ENCODE results near the gene TSC22D1. TPM values are rescaled to one million over a fixed set of nuclear protein-coding genes. Genes with fewer than 3 reads are reported as not detected.

Gene TSC22D1
- total and polyA plus RNA-seq, 4 donors, result 21.0 to 43.5 (median 37.0) TPM

DNA sequence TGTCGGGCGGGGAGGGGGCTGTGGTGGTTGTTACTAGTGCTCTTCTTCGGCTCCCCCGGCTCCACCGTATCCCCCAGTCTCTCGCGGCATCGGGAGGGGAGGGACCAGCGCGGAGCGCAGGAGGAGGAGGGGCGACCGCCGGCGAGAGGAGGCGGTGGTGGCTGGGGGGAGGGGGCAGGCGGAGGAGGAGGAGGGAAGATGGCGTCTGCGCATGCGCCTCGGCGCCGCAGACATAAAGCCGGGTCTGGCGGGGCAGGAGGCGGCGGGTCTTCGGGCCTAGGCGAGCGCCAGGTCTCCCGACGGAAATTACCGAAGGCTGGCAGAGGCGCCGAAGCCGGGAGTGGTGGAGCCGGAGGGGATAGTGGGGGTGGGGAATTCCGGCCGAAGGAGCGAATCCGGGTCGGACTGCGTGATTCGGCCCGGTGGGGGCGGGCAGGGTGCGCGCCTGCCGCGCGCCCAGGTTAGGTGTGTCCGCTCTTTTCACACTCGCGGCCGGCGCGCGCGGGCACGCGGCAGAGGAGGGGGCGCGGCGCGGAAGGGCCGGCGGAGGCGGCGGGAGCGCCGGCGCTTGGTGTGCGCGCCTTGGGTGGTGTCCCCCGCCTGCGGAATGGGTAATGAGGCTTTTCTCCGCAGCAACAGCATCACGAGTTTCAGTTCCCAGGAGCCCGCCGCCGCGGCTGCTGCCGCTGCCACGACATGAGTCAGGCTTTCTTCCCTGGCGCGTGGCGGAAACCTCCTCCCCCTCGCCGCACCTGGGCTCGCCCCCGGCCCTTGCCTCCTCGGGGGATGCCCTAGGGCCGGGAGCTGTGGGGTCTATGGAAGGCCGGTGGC lies 1.3 kb upstream of the TSC22D1 start:
- H3K4me3 ChIP-seq (ENCODE audit: low read depth in 1 of 3, low read length in 3 of 3), result peak overlapping the region; percentile 70 to 93 (median 82)
- TF ChIP-seq YY1 (IDR thresholded peaks at IDR 0.05) (peak; percentile 88), GABPA (IDR thresholded peaks at IDR 0.05 in 1 of 2, conservative IDR thresholded peaks at IDR 0.05 in 1 of 2) (no peak)
- H3K27ac ChIP-seq (ENCODE audit: low read depth in 1 of 2, low read length in 2 of 2), result peak overlapping the region; percentile 75 to 84
- under 1% methylated on average over 94 of the region's 94 CpGs for WGBS
- peak overlapping the region in 1 of 2 donors; percentile 75 for H3K9ac ChIP-seq (ENCODE audit: low read depth in 1 of 2, low read length in 2 of 2)
- peaks cover 0 to 27% (median 10%) of the 10 kb centered on the region in 4 donors for H3K4me1 ChIP-seq (ENCODE audit: control insufficient read depth in 4 of 4, insufficient read depth in 4 of 4, low read length in 3 of 4)
- DNase-seq (ENCODE audit: low spot score), result peak; percentile 93
- H3K27me3 ChIP-seq (ENCODE audit: control insufficient read depth in 4 of 4, insufficient read depth in 4 of 4, low read length in 3 of 4), result peaks cover 0 to 4% (median 1%) of the 10 kb centered on the region in 4 donors
- H3K9me3 ChIP-seq (ENCODE audit: control insufficient read depth in 4 of 4, low read length in 3 of 4), result no peaks in the 10 kb centered on the region
- H3K36me3 ChIP-seq (ENCODE audit: control insufficient read depth in 4 of 4, insufficient read depth in 3 of 4, low read depth in 1 of 4, low read length in 3 of 4), result no peaks in the 10 kb centered on the region

DNA sequence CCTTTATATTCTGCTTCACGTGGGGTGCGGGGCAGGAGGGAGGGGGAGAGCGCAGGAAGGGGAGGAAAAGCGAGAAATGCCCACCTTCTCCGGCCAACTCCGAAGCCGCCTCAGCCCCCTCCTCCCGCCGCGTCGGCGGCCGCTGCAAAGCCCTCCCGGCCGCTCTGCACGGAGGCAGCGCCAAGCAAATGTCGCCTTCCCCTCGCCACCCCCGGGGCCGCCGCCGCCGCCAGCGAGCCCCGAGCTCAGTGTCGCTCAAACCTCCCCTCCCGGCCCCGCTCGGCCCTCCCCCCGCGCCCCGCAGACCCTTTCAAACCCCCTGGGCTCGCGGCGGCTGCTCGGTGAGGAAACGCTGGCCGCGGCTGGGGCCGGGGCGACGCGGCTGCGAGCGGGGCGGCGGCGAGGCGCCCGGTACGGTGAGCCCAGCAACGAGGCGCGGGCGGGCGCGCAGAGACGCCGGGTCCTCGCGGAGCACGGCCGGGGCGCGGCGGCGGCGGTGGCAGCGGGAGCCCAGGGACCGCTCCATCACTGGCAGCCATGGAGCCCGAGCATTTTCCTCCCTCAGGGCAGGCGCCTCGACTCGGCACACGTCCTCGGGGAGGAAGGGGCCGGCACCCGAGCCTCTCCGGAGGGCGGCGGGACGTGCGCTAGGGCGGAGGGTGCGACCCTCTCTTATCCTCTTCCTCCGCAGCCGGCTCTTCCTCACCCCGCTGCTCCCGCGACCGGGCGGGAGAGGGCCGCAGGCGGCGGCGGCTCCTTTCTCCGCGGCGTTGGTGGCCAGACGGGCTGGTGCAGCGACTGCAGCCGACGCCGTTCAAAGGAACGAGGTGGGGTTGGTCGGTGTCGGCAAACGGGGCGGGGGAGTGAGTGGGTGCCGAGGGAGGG lies 463 bp upstream of the TSC22D1 start:
- Histone ChIP-seq H3K4me3 (ENCODE audit: low read depth in 1 of 3, low read length in 3 of 3) (peak overlapping the region; percentile 70 to 93 (median 82)), H3K9me3 (ENCODE audit: control insufficient read depth in 4 of 4, low read length in 3 of 4) (no peaks in the 10 kb centered on the region), H3K36me3 (ENCODE audit: control insufficient read depth in 4 of 4, insufficient read depth in 3 of 4, low read depth in 1 of 4, low read length in 3 of 4) (no peaks in the 10 kb centered on the region), H3K4me1 (ENCODE audit: control insufficient read depth in 4 of 4, insufficient read depth in 4 of 4, low read length in 3 of 4) (peaks cover 0 to 27% (median 10%) of the 10 kb centered on the region in 4 donors), H3K27me3 (ENCODE audit: control insufficient read depth in 4 of 4, insufficient read depth in 4 of 4, low read length in 3 of 4) (peaks cover 0 to 4% (median 1%) of the 10 kb centered on the region in 4 donors), H3K27ac (ENCODE audit: low read depth in 1 of 2, low read length in 2 of 2) (peak overlapping the region; percentile 75 to 84), H3K9ac (ENCODE audit: low read depth in 1 of 2, low read length in 2 of 2) (peak overlapping the region in 1 of 2 donors; percentile 50)
- no peak for DNase-seq (ENCODE audit: low spot score)
- TF ChIP-seq HNF4G (IDR thresholded peaks at IDR 0.05), result no peak
- TF ChIP-seq, protein P1, sequence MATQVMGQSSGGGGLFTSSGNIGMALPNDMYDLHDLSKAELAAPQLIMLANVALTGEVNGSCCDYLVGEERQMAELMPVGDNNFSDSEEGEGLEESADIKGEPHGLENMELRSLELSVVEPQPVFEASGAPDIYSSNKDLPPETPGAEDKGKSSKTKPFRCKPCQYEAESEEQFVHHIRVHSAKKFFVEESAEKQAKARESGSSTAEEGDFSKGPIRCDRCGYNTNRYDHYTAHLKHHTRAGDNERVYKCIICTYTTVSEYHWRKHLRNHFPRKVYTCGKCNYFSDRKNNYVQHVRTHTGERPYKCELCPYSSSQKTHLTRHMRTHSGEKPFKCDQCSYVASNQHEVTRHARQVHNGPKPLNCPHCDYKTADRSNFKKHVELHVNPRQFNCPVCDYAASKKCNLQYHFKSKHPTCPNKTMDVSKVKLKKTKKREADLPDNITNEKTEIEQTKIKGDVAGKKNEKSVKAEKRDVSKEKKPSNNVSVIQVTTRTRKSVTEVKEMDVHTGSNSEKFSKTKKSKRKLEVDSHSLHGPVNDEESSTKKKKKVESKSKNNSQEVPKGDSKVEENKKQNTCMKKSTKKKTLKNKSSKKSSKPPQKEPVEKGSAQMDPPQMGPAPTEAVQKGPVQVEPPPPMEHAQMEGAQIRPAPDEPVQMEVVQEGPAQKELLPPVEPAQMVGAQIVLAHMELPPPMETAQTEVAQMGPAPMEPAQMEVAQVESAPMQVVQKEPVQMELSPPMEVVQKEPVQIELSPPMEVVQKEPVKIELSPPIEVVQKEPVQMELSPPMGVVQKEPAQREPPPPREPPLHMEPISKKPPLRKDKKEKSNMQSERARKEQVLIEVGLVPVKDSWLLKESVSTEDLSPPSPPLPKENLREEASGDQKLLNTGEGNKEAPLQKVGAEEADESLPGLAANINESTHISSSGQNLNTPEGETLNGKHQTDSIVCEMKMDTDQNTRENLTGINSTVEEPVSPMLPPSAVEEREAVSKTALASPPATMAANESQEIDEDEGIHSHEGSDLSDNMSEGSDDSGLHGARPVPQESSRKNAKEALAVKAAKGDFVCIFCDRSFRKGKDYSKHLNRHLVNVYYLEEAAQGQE (IDR thresholded peaks at IDR 0.05), result no peak
- TF ChIP-seq HNF4A (conservative IDR thresholded peaks at IDR 0.05), result no peak
- TF ChIP-seq RXRA (IDR thresholded peaks at IDR 0.05), result no peak
- no peak for TF ChIP-seq RAD21 (IDR thresholded peaks at IDR 0.05)
- TF ChIP-seq EGR1 (IDR thresholded peaks at IDR 0.05; ENCODE audit: low read depth in 2 of 2), result no peak
- TF ChIP-seq, protein P2, sequence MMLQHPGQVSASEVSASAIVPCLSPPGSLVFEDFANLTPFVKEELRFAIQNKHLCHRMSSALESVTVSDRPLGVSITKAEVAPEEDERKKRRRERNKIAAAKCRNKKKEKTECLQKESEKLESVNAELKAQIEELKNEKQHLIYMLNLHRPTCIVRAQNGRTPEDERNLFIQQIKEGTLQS (IDR thresholded peaks at IDR 0.05), result no peak
- no peak for TF ChIP-seq SP1 (IDR thresholded peaks at IDR 0.05)
- TF ChIP-seq FOXA2 (IDR thresholded peaks at IDR 0.05), result no peak
- TF ChIP-seq NR2F2 (IDR thresholded peaks at IDR 0.05), result no peak
- no peak for TF ChIP-seq YY1 (IDR thresholded peaks at IDR 0.05)
- TF ChIP-seq, protein P3, sequence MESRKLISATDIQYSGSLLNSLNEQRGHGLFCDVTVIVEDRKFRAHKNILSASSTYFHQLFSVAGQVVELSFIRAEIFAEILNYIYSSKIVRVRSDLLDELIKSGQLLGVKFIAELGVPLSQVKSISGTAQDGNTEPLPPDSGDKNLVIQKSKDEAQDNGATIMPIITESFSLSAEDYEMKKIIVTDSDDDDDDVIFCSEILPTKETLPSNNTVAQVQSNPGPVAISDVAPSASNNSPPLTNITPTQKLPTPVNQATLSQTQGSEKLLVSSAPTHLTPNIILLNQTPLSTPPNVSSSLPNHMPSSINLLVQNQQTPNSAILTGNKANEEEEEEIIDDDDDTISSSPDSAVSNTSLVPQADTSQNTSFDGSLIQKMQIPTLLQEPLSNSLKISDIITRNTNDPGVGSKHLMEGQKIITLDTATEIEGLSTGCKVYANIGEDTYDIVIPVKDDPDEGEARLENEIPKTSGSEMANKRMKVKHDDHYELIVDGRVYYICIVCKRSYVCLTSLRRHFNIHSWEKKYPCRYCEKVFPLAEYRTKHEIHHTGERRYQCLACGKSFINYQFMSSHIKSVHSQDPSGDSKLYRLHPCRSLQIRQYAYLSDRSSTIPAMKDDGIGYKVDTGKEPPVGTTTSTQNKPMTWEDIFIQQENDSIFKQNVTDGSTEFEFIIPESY (IDR thresholded peaks at IDR 0.05), result no peak
- TF ChIP-seq TAF1 (conservative IDR thresholded peaks at IDR 0.05), result no peak
- TF ChIP-seq, protein P4, sequence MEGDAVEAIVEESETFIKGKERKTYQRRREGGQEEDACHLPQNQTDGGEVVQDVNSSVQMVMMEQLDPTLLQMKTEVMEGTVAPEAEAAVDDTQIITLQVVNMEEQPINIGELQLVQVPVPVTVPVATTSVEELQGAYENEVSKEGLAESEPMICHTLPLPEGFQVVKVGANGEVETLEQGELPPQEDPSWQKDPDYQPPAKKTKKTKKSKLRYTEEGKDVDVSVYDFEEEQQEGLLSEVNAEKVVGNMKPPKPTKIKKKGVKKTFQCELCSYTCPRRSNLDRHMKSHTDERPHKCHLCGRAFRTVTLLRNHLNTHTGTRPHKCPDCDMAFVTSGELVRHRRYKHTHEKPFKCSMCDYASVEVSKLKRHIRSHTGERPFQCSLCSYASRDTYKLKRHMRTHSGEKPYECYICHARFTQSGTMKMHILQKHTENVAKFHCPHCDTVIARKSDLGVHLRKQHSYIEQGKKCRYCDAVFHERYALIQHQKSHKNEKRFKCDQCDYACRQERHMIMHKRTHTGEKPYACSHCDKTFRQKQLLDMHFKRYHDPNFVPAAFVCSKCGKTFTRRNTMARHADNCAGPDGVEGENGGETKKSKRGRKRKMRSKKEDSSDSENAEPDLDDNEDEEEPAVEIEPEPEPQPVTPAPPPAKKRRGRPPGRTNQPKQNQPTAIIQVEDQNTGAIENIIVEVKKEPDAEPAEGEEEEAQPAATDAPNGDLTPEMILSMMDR (IDR thresholded peaks at IDR 0.05; ENCODE audit: low read depth, low read length, missing input control), result no peak
- TF ChIP-seq, protein P5, sequence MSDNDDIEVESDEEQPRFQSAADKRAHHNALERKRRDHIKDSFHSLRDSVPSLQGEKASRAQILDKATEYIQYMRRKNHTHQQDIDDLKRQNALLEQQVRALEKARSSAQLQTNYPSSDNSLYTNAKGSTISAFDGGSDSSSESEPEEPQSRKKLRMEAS (IDR thresholded peaks at IDR 0.05), result no peak
- no peak for TF ChIP-seq JUND (IDR thresholded peaks at IDR 0.05)
- WGBS, result under 1% methylated on average over 109 of the region's 111 CpGs
